PC-9 (cell line): ENCODE results near the gene TCAF1. TPM values are rescaled to one million over a fixed set of nuclear protein-coding genes. Genes with fewer than 3 reads are reported as not detected.

Source experiments
- Bru-seq: library from RNA; stranded (reverse); fragments of 400-500 nt; gene quantifications from one replicate; lab custom pipeline; 2021; lab: Mats Ljungman, UMichigan
- BruChase-seq, 2 experiments: library from RNA; stranded (reverse); fragments of 400-500 nt; gene quantifications; one replicate each; lab custom pipeline; 2021; lab: Mats Ljungman, UMichigan
- BruUV-seq: library from RNA; stranded (reverse); fragments of 400-500 nt; replicated peaks from 2 replicates; lab custom pipeline; 2021; lab: Mats Ljungman, UMichigan
- CTCF ChIA-PET: fragments of 300-600 bp; sonication (Branson Sonifier 250); formaldehyde crosslinking; loops from one replicate; lab custom pipeline; 2022; ENCODE audit warnings: antibody characterized with exemption; lab: Charles Lee
- POLR2A ChIA-PET: fragments of 300-600 bp; sonication (Branson Sonifier 250); formaldehyde crosslinking; loops from one replicate; lab custom pipeline; 2022; ENCODE audit warnings: antibody characterized with exemption; ENCODE audit not compliant: unreplicated experiment; lab: Charles Lee
- DNase-seq, 2 experiments: peaks; one replicate each; pipeline versions ENCODE4 v3.0.0 to v3.0.0-alpha.2; 2015 to 2022; ENCODE audit warnings: mixed read lengths in 1 of 2
- H2AFZ ChIP-seq: fragments of 200-600 bp; sonication (generic); 2 replicates; pipeline ENCODE4 v1.8.1; 2017; ENCODE audit warnings: antibody characterized with exemption
- H3F3A ChIP-seq: fragments of 200-600 bp; sonication (generic); 2 replicates; pipeline ENCODE4 v1.8.1; 2017; ENCODE audit warnings: antibody characterized with exemption, mild to moderate bottlenecking, low read depth; ENCODE audit not compliant: insufficient read depth
- H3K27ac ChIP-seq: fragments of 200-600 bp; sonication (generic); 2 replicates; pipeline ENCODE4 v1.6.1; 2016; ENCODE audit warnings: mixed run types
- H3K27me3 ChIP-seq: fragments of 200-600 bp; sonication (generic); 2 replicates; pipeline ENCODE4 v1.6.1; 2016; ENCODE audit warnings: low read depth, mixed run types; ENCODE audit not compliant: insufficient read depth
- H3K36me3 ChIP-seq: fragments of 200-600 bp; sonication (generic); 2 replicates; pipeline ENCODE4 v1.6.1; 2016; ENCODE audit warnings: low read depth, mixed run types
- H3K4me1 ChIP-seq: fragments of 200-600 bp; sonication (generic); replicated peaks from 2 replicates; pipeline ENCODE4 v1.6.1; 2016; ENCODE audit warnings: mixed run types; ENCODE audit not compliant: insufficient read depth
- H3K4me2 ChIP-seq: fragments of 200-600 bp; sonication (generic); 2 replicates; pipeline ENCODE4 v1.6.1; 2017; ENCODE audit warnings: mixed run types
- H3K4me3 ChIP-seq: fragments of 200-600 bp; sonication (generic); 2 replicates; pipeline ENCODE4 v1.6.1; 2016; ENCODE audit warnings: mixed run types
- H3K79me2 ChIP-seq: fragments of 200-600 bp; sonication (generic); 2 replicates; pipeline ENCODE4 v1.6.1; 2017; ENCODE audit warnings: low read depth, mixed run types
- H3K9me2 ChIP-seq: fragments of 200-600 bp; sonication (generic); 2 replicates; pipeline ENCODE4 v1.8.1; 2017; ENCODE audit warnings: mild to moderate bottlenecking; ENCODE audit not compliant: insufficient read depth
- H3K9me3 ChIP-seq: fragments of 200-600 bp; sonication (generic); 2 replicates; pipeline ENCODE4 v1.8.1; 2016; ENCODE audit warnings: low read depth; ENCODE audit not compliant: insufficient read depth
- H4K20me1 ChIP-seq: fragments of 200-600 bp; sonication (generic); 2 replicates; pipeline ENCODE4 v1.8.1; 2017; ENCODE audit not compliant: insufficient read depth
- EZH2 ChIP-seq: fragments of 200-600 bp; sonication (generic); IDR thresholded peaks from 2 replicates; pipeline ENCODE4 v1.8.0; 2017; ENCODE audit warnings: antibody characterized with exemption, low read depth
- intact Hi-C: fragments of 100-400 bp; cut with micrococcal nuclease; formaldehyde crosslinking; loops from one replicate; pipeline ENCODE4 v1.10.0; 2022; ENCODE audit not compliant: unreplicated experiment
- long read RNA-seq: library from polyadenylated mRNA; stranded (forward); transcript quantifications from one replicate; pipeline ENCODE4 v2.0.0, GENCODE V29; 2022
- total RNA-seq: library from RNA; stranded (reverse); gene quantifications from 2 replicates; pipeline ENCODE4 v1.2.3, GENCODE V29; 2021
- TF ChIP-seq, protein P1 (sequence below): fragments of 200-600 bp; sonication (generic); conservative IDR thresholded peaks from 2 replicates; pipeline ENCODE4 v1.6.1; 2017; ENCODE audit warnings: mixed run types, antibody characterized with exemption, mild to moderate bottlenecking, moderate library complexity

TCAF1 gene
- total RNA-seq (41.5 and 44.6 TPM in 2 replicates), Bru-seq, nascent RNA (percentile 78 among the genes with signal in this experiment), BruChase-seq, experiment 1, labeled RNA remaining after a 2-hour chase (percentile 73 among the genes with signal in this experiment), BruChase-seq, experiment 2, labeled RNA remaining after a 6-hour chase (percentile 81 among the genes with signal in this experiment)
- long read RNA-seq, full-length matches to known transcripts = 8 of 22 reads
- long read RNA-seq, partial matches to known transcripts = 3 of 22 reads
- long read RNA-seq, other reads (novel, unspliced or antisense) = 11 of 22 reads

DNA sequence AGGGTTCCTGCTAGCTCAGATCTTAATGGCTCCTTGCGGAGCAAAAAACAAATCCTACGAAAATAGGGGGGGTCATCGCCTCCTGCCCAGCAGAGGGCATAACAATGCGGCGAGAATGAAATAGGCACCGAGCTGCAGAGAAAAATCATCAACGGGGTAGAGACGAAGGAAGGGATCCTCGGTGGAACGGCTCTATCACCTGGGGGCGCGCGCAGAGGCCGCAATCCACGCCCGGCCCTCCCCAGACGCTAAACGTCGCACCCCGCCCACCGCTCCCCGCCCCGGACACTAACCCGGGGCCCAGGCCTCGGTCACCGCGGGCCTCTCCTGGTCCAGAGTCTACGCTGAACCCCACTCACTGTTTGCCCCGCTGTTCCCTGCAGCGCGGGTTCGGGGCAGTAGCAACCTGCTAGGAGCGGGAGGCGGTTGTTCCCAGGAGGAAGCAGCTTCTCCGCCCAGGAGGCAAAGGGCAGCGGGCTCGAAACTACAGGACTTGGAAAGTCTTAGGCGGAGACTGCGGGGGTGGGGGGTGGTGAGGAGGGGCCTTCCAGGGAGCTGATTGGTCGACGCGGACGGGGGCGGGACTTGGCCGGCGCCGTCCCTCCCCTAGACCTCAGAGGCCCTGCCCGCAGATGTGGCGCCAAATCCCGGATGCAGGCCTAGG lies at the start of gene TCAF1:
Gene TCAF1, minus strand, starts transcription at position 509 of the 664 bp plus-strand sequence. CDS start 25,568 bp downstream, outside the sequence.
- peak within 1 kb of the TSS; percentile 70 for H3K27ac ChIP-seq
- H3K4me2 ChIP-seq = peak within 1 kb of the TSS; percentile 82
- peaks cover 12% of the 10 kb centered on the region; the same call in 1 of the 2 replicates for H3F3A ChIP-seq
- H3K27me3 ChIP-seq = no peaks in the 10 kb centered on the region
- H3K4me1 ChIP-seq = peaks cover 18% of the 10 kb centered on the region
- H3K9me3 ChIP-seq = no peaks in the 10 kb centered on the region
- ChIA-PET POLR2A (interaction anchor here (0.6 kb wide), 4 partner anchors 29 to 717 kb away, joined by 3 to 27 read pairs (median 6); no protein-coding TSS in a partner anchor), CTCF (interaction anchor here (0.6 to 1.1 kb wide), 5 partner anchors 9 to 1007 kb away, joined by 3 to 7 read pairs (median 4); no protein-coding TSS in a partner anchor)
- peak within 1 kb of the TSS; percentile 90 for H2AFZ ChIP-seq
- TF ChIP-seq, protein P1, sequence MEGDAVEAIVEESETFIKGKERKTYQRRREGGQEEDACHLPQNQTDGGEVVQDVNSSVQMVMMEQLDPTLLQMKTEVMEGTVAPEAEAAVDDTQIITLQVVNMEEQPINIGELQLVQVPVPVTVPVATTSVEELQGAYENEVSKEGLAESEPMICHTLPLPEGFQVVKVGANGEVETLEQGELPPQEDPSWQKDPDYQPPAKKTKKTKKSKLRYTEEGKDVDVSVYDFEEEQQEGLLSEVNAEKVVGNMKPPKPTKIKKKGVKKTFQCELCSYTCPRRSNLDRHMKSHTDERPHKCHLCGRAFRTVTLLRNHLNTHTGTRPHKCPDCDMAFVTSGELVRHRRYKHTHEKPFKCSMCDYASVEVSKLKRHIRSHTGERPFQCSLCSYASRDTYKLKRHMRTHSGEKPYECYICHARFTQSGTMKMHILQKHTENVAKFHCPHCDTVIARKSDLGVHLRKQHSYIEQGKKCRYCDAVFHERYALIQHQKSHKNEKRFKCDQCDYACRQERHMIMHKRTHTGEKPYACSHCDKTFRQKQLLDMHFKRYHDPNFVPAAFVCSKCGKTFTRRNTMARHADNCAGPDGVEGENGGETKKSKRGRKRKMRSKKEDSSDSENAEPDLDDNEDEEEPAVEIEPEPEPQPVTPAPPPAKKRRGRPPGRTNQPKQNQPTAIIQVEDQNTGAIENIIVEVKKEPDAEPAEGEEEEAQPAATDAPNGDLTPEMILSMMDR = peak; percentile 69
- no peak for TF ChIP-seq EZH2
- H3K36me3 ChIP-seq = no peaks in the 10 kb centered on the region
- BruUV-seq = TSS peak; percentile 55
- H3K9me2 ChIP-seq = no peaks in the 10 kb centered on the region
- H4K20me1 ChIP-seq = no peaks in the 10 kb centered on the region
- intact Hi-C loops = no loop called here
- peak within 1 kb of the TSS; percentile 79 for H3K4me3 ChIP-seq
- peak; percentile 84 to 91 for DNase-seq
- peaks cover 40% of the 10 kb centered on the region for H3K79me2 ChIP-seq

DNA sequence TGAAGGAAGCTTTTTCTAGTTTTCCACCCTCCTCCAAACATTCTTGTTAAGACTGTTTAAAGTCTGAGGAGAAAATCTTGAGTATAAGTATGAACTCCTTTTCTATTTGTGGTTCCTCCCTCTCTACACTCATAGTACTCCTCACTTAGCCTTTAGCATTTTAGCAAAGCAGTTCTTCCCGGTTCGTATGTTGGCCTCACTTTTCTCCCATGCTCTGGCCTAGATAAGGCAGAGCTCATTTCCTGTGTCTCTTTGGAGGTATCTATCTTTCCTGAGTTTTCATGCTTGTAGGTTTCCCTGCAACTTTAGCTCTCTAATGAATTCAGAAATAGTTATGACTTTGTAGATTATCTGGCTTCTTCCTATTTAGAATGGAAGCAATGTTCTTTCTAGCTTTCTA lies 46.8 kb upstream of the TCAF1 start:
- POLR2A ChIA-PET = interaction anchor here (0.6 kb wide), 1 partner anchor 659 kb away, joined by 5 read pairs; no protein-coding TSS in a partner anchor
- BruUV-seq = no TSS peak
- Histone ChIP-seq H3K27me3 (no peaks in the 10 kb centered on the region), H2AFZ (no peak overlapping the region), H3K4me2 (no peak overlapping the region), H3K27ac (no peak overlapping the region), H3K4me1 (no peaks in the 10 kb centered on the region), H3K4me3 (no peak overlapping the region), H3K9me3 (no peaks in the 10 kb centered on the region), H4K20me1 (no peaks in the 10 kb centered on the region), H3K79me2 (no peaks in the 10 kb centered on the region), H3F3A (no peaks in the 10 kb centered on the region), H3K36me3 (no peaks in the 10 kb centered on the region), H3K9me2 (no peaks in the 10 kb centered on the region)
- CTCF ChIA-PET = no interaction called here
- TF ChIP-seq EZH2 = no peak
- TF ChIP-seq, protein P1 = no peak
- no peak for DNase-seq
- intact Hi-C loops = loop anchor here (10.0 kb wide), 1 partner anchor 46 kb away; no protein-coding TSS in a partner anchor

- Histone ChIP-seq H3K4me1 (no peaks in the 10 kb centered on the region), H3K79me2 (no peaks in the 10 kb centered on the region), H3K27me3 (no peaks in the 10 kb centered on the region), H3K4me3 (no peak overlapping the region), H3K27ac (no peak overlapping the region), H2AFZ (no peak overlapping the region), H3K9me2 (no peaks in the 10 kb centered on the region), H4K20me1 (no peaks in the 10 kb centered on the region), H3K9me3 (no peaks in the 10 kb centered on the region), H3K36me3 (no peaks in the 10 kb centered on the region), H3F3A (no peaks in the 10 kb centered on the region), H3K4me2 (no peak overlapping the region)
- ChIA-PET CTCF (no interaction called here), POLR2A (interaction anchor here (0.7 kb wide), 1 partner anchor 118 kb away, joined by 3 read pairs; no protein-coding TSS in a partner anchor)
- intact Hi-C loops = loop anchor here (10.0 kb wide), 1 partner anchor 48 kb away; no protein-coding TSS in a partner anchor
- BruUV-seq = no TSS peak
- DNase-seq = no peak
- TF ChIP-seq, protein P1 = no peak
- no peak for TF ChIP-seq EZH2
Measured at GRCh38 chr7:143947111-143947510, 45.1 kb upstream of the TCAF1 start.
